ENCODE measurements around the gene ZNF516.

Gene ZNF516

GRCh38 chr18:76385681-76385975 lies 109.4 kb downstream of the ZNF516 start:
- Histone ChIP-seq H3K23ac (ENCODE audit: low read length in 2 of 2) (no peak overlapping the region), H3K4me1 (ENCODE audit: control insufficient read depth, insufficient read depth, low read depth, low read length) (peaks cover 8% of the 10 kb centered on the region), H3K4me3 (ENCODE audit: insufficient read depth in 1 of 2, low read depth in 1 of 2, low read length in 2 of 2) (no peak overlapping the region), H3K4ac (ENCODE audit: low read depth in 1 of 2, low read length in 2 of 2) (no peak overlapping the region), H3K27me3 (ENCODE audit: control insufficient read depth in 1 of 2, insufficient read depth in 1 of 2, low read length in 2 of 2) (no peaks in the 10 kb centered on the region), H2BK5ac (ENCODE audit: low read depth, low read length, poor library complexity, severe bottlenecking) (no peak overlapping the region), H4K8ac (ENCODE audit: low read length) (no peak overlapping the region), H3K79me1 (replicated peaks; ENCODE audit: low read length, poor library complexity, severe bottlenecking) (peaks cover 60% of the 10 kb centered on the region), H2BK120ac (ENCODE audit: low read depth, low read length) (no peak overlapping the region), H2AK5ac (ENCODE audit: low read length, severe bottlenecking) (no peak overlapping the region), H3K14ac (ENCODE audit: low read length in 2 of 2) (no peak overlapping the region), H3K9ac (ENCODE audit: low read length) (no peak overlapping the region), H4K91ac (ENCODE audit: low read length) (no peak overlapping the region), H2AFZ (ENCODE audit: low read depth, low read length) (no peak overlapping the region), H2BK12ac (ENCODE audit: low read length in 2 of 2) (no peak overlapping the region), H2BK15ac (ENCODE audit: low read depth, poor library complexity, severe bottlenecking) (no peak overlapping the region), H3K9me3 (ENCODE audit: control insufficient read depth, low read length) (no peaks in the 10 kb centered on the region), H3K4me2 (ENCODE audit: low read length, poor library complexity, severe bottlenecking) (no peak overlapping the region), H3K18ac (ENCODE audit: low read depth in 1 of 2, low read length in 2 of 2) (no peak overlapping the region), H3K27ac (ENCODE audit: low read length, poor library complexity, severe bottlenecking) (no peak overlapping the region), H3K36me3 (ENCODE audit: control insufficient read depth in 1 of 2, insufficient read depth in 2 of 2, low read depth in 1 of 2, low read length in 2 of 2) (peaks cover 0 to 30% of the 10 kb centered on the region in 2 experiments)
- 95% methylated on average over 9 of the region's 10 CpGs for WGBS
- no peak for DNase-seq

GRCh38 chr18:76384861-76385680 lies 110.0 kb downstream of the ZNF516 start:
- Histone ChIP-seq H3K18ac (ENCODE audit: low read depth in 1 of 2, low read length in 2 of 2) (no peak overlapping the region), H2BK12ac (ENCODE audit: low read length in 2 of 2) (no peak overlapping the region), H3K4ac (ENCODE audit: low read depth in 1 of 2, low read length in 2 of 2) (no peak overlapping the region), H2BK120ac (ENCODE audit: low read depth, low read length) (no peak overlapping the region), H3K4me1 (ENCODE audit: control insufficient read depth, insufficient read depth, low read depth, low read length) (peaks cover 3% of the 10 kb centered on the region), H2BK5ac (ENCODE audit: low read depth, low read length, poor library complexity, severe bottlenecking) (no peak overlapping the region), H3K14ac (ENCODE audit: low read length in 2 of 2) (peak overlapping the region in 1 of 2 experiments; percentile 61), H4K8ac (ENCODE audit: low read length) (no peak overlapping the region), H3K23ac (ENCODE audit: low read length in 2 of 2) (no peak overlapping the region), H3K4me3 (ENCODE audit: insufficient read depth in 1 of 2, low read depth in 1 of 2, low read length in 2 of 2) (no peak overlapping the region), H3K27ac (ENCODE audit: low read length, poor library complexity, severe bottlenecking) (no peak overlapping the region), H3K9me3 (ENCODE audit: control insufficient read depth, low read length) (no peaks in the 10 kb centered on the region), H3K9ac (ENCODE audit: low read length) (no peak overlapping the region), H2AFZ (ENCODE audit: low read depth, low read length) (no peak overlapping the region), H3K36me3 (ENCODE audit: control insufficient read depth in 1 of 2, insufficient read depth in 2 of 2, low read depth in 1 of 2, low read length in 2 of 2) (peaks cover 1 to 28% of the 10 kb centered on the region in 2 experiments), H2BK15ac (ENCODE audit: low read depth, poor library complexity, severe bottlenecking) (no peak overlapping the region), H3K4me2 (ENCODE audit: low read length, poor library complexity, severe bottlenecking) (no peak overlapping the region), H3K27me3 (ENCODE audit: control insufficient read depth in 1 of 2, insufficient read depth in 1 of 2, low read length in 2 of 2) (no peaks in the 10 kb centered on the region), H4K91ac (ENCODE audit: low read length) (no peak overlapping the region), H3K79me1 (replicated peaks; ENCODE audit: low read length, poor library complexity, severe bottlenecking) (peaks cover 58% of the 10 kb centered on the region), H2AK5ac (ENCODE audit: low read length, severe bottlenecking) (no peak overlapping the region)
- no peak for DNase-seq
- WGBS: 93% methylated on average over 32 of the region's 35 CpGs

GRCh38 chr18:76384114-76384790 lies 110.8 kb downstream of the ZNF516 start:
- H3K79me1 ChIP-seq (replicated peaks; ENCODE audit: low read length, poor library complexity, severe bottlenecking): peaks cover 54% of the 10 kb centered on the region
- no peak overlapping the region for H2AK5ac ChIP-seq (ENCODE audit: low read length, severe bottlenecking)
- H3K36me3 ChIP-seq (ENCODE audit: control insufficient read depth in 1 of 2, insufficient read depth in 2 of 2, low read depth in 1 of 2, low read length in 2 of 2): peaks cover 9 to 36% of the 10 kb centered on the region in 2 experiments
- no peak overlapping the region for H3K14ac ChIP-seq (ENCODE audit: low read length in 2 of 2)
- no peaks in the 10 kb centered on the region for H3K9me3 ChIP-seq (ENCODE audit: control insufficient read depth, low read length)
- no peak overlapping the region for H3K4ac ChIP-seq (ENCODE audit: low read depth in 1 of 2, low read length in 2 of 2)
- H3K23ac ChIP-seq (ENCODE audit: low read length in 2 of 2): no peak overlapping the region
- H2BK15ac ChIP-seq (ENCODE audit: low read depth, poor library complexity, severe bottlenecking): no peak overlapping the region
- no peak overlapping the region for H3K4me2 ChIP-seq (ENCODE audit: low read length, poor library complexity, severe bottlenecking)
- no peak overlapping the region for H3K4me3 ChIP-seq (ENCODE audit: insufficient read depth in 1 of 2, low read depth in 1 of 2, low read length in 2 of 2)
- no peak for DNase-seq
- no peak overlapping the region for H3K18ac ChIP-seq (ENCODE audit: low read depth in 1 of 2, low read length in 2 of 2)
- H2BK5ac ChIP-seq (ENCODE audit: low read depth, low read length, poor library complexity, severe bottlenecking): no peak overlapping the region
- no peaks in the 10 kb centered on the region for H3K27me3 ChIP-seq (ENCODE audit: control insufficient read depth in 1 of 2, insufficient read depth in 1 of 2, low read length in 2 of 2)
- H3K4me1 ChIP-seq (ENCODE audit: control insufficient read depth, insufficient read depth, low read depth, low read length): peaks cover 3% of the 10 kb centered on the region
- no peak overlapping the region for H2BK12ac ChIP-seq (ENCODE audit: low read length in 2 of 2)
- no peak overlapping the region for H4K8ac ChIP-seq (ENCODE audit: low read length)
- H2AFZ ChIP-seq (ENCODE audit: low read depth, low read length): no peak overlapping the region
- H4K91ac ChIP-seq (ENCODE audit: low read length): no peak overlapping the region
- no peak overlapping the region for H3K27ac ChIP-seq (ENCODE audit: low read length, poor library complexity, severe bottlenecking)
- no peak overlapping the region for H3K9ac ChIP-seq (ENCODE audit: low read length)
- no peak overlapping the region for H2BK120ac ChIP-seq (ENCODE audit: low read depth, low read length)
- 96% methylated on average over 29 of the region's 30 CpGs for WGBS

- Histone ChIP-seq H2BK15ac (ENCODE audit: low read depth, poor library complexity, severe bottlenecking) (no peak overlapping the region), H2BK12ac (ENCODE audit: low read length in 2 of 2) (no peak overlapping the region), H2BK5ac (ENCODE audit: low read depth, low read length, poor library complexity, severe bottlenecking) (no peak overlapping the region), H3K4ac (ENCODE audit: low read depth in 1 of 2, low read length in 2 of 2) (no peak overlapping the region), H3K4me2 (ENCODE audit: low read length, poor library complexity, severe bottlenecking) (no peak overlapping the region), H2BK120ac (ENCODE audit: low read depth, low read length) (no peak overlapping the region), H2AFZ (ENCODE audit: low read depth, low read length) (no peak overlapping the region), H3K27ac (ENCODE audit: low read length, poor library complexity, severe bottlenecking) (no peak overlapping the region), H3K4me1 (ENCODE audit: control insufficient read depth, insufficient read depth, low read depth, low read length) (peaks cover 3% of the 10 kb centered on the region), H2AK5ac (ENCODE audit: low read length, severe bottlenecking) (no peak overlapping the region), H3K9ac (ENCODE audit: low read length) (no peak overlapping the region), H3K36me3 (ENCODE audit: control insufficient read depth in 1 of 2, insufficient read depth in 2 of 2, low read depth in 1 of 2, low read length in 2 of 2) (peaks cover 12 to 42% of the 10 kb centered on the region in 2 experiments), H3K79me1 (replicated peaks; ENCODE audit: low read length, poor library complexity, severe bottlenecking) (peaks cover 55% of the 10 kb centered on the region), H3K4me3 (ENCODE audit: insufficient read depth in 1 of 2, low read depth in 1 of 2, low read length in 2 of 2) (no peak overlapping the region), H3K23ac (ENCODE audit: low read length in 2 of 2) (no peak overlapping the region), H3K27me3 (ENCODE audit: control insufficient read depth in 1 of 2, insufficient read depth in 1 of 2, low read length in 2 of 2) (no peaks in the 10 kb centered on the region), H3K14ac (ENCODE audit: low read length in 2 of 2) (no peak overlapping the region), H3K9me3 (ENCODE audit: control insufficient read depth, low read length) (no peaks in the 10 kb centered on the region), H4K91ac (ENCODE audit: low read length) (no peak overlapping the region), H3K18ac (ENCODE audit: low read depth in 1 of 2, low read length in 2 of 2) (peak overlapping the region in 1 of 2 experiments; percentile 16), H4K8ac (ENCODE audit: low read length) (no peak overlapping the region)
- no peak for DNase-seq
- whole genome bisulfite sequencing: 97% methylated on average over 13 of the region's 13 CpGs
These were observed 111.4 kb downstream of the ZNF516 start for GRCh38 chr18:76383636-76384035.
